Thyroid gland (tissue), 4 donors: ENCODE results near the gene ANKDD1B.

Source experiments
- POLR2A ChIP-seq, 2 donors: fragments of 450-650 bp; IDR thresholded peaks; one replicate each; pipeline ENCODE4 v1.6.1; 2017; ENCODE audit warnings: antibody characterized with exemption in 2 of 2, mild to moderate bottlenecking in 2 of 2, moderate library complexity in 1 of 2
- TF ChIP-seq, protein P1 (sequence below), 6 experiments: fragments of 200-600 bp in 3 of 6; fragments of 450-650 bp in 3 of 6; sonication (generic) in 3 of 6; IDR thresholded peaks; one replicate each; pipeline ENCODE4 v1.5.1; 2016 to 2019; ENCODE audit warnings: antibody characterized with exemption in 6 of 6, mild to moderate bottlenecking in 2 of 6, inconsistent platforms in 1 of 6, moderate library complexity in 1 of 6

DNA sequence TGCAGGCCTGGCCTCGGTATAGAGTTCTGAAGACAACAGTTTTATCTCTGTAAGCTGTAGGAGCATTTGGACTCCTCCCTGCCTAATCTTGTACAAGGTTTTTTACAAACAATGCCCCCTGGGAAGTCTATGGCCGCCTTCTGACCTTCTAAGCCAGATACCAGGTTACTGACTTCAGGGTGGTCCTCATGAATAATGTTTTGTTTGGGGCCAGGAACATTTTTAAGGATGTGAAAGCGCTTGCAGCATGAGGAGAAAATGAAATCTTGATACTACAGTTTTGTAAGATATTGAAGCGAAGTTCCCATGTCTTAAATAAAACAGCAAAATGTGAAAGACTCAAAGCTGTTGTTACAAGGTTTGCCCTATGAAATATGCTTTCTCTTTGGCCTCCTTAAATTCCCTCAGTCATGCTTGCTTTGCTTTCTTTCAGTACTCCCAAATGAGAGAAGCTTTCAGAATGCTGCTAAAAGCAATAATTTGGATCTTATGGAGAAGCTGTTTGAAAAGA lies 5.2 kb downstream of the ANKDD1B start:
- TF ChIP-seq, protein P1, sequence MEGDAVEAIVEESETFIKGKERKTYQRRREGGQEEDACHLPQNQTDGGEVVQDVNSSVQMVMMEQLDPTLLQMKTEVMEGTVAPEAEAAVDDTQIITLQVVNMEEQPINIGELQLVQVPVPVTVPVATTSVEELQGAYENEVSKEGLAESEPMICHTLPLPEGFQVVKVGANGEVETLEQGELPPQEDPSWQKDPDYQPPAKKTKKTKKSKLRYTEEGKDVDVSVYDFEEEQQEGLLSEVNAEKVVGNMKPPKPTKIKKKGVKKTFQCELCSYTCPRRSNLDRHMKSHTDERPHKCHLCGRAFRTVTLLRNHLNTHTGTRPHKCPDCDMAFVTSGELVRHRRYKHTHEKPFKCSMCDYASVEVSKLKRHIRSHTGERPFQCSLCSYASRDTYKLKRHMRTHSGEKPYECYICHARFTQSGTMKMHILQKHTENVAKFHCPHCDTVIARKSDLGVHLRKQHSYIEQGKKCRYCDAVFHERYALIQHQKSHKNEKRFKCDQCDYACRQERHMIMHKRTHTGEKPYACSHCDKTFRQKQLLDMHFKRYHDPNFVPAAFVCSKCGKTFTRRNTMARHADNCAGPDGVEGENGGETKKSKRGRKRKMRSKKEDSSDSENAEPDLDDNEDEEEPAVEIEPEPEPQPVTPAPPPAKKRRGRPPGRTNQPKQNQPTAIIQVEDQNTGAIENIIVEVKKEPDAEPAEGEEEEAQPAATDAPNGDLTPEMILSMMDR (IDR thresholded peaks at IDR 0.05): no peak
- TF ChIP-seq POLR2A (IDR thresholded peaks at IDR 0.05): no peak
